Suprapubic skin (tissue), 4 donors: ENCODE measurements around the gene CALM1.

ENCODE experiments used
- EP300 ChIP-seq: sonication (generic); formaldehyde crosslinking; IDR thresholded peaks from one replicate; pipeline ENCODE4 v1.6.1; 2017; ENCODE audit warnings: antibody characterized with exemption
- POLR2AphosphoS5 ChIP-seq, 3 donors: sonication (generic); formaldehyde crosslinking; IDR thresholded peaks; one replicate each; pipeline ENCODE4 v1.6.1; 2017; ENCODE audit warnings: antibody characterized with exemption in 3 of 3
- TF ChIP-seq, protein P1 (sequence below), 2 donors: fragments of 200-600 bp in 1 of 2; fragments of 450-650 bp in 1 of 2; sonication (generic) in 1 of 2; IDR thresholded peaks; one replicate each; pipeline ENCODE4 v1.5.1; 2016 to 2019; ENCODE audit warnings: antibody characterized with exemption in 2 of 2, mild to moderate bottlenecking in 1 of 2, moderate library complexity in 1 of 2

DNA sequence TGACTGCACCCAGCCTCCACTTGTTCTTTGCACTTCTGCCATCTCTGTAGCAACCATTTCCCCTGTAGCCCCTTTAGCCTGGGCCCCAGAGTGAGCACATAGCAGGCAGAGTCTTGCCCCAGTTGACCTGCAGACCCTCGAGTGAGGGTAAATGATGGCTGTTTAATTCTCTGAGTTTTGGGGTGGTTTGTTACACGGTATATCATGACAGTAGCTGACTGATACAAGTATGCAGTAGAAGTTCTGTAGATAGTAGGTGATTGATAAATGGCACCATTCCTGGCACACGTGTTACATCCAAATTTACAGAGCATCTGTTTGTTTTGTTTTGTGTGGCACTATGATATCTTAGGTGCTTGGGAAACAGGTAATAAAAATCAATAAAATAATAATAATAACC lies 32.4 kb downstream of the CALM1 start:
- TF ChIP-seq POLR2AphosphoS5 (IDR thresholded peaks at IDR 0.05) (no peak), EP300 (no peak)
- TF ChIP-seq, protein P1, sequence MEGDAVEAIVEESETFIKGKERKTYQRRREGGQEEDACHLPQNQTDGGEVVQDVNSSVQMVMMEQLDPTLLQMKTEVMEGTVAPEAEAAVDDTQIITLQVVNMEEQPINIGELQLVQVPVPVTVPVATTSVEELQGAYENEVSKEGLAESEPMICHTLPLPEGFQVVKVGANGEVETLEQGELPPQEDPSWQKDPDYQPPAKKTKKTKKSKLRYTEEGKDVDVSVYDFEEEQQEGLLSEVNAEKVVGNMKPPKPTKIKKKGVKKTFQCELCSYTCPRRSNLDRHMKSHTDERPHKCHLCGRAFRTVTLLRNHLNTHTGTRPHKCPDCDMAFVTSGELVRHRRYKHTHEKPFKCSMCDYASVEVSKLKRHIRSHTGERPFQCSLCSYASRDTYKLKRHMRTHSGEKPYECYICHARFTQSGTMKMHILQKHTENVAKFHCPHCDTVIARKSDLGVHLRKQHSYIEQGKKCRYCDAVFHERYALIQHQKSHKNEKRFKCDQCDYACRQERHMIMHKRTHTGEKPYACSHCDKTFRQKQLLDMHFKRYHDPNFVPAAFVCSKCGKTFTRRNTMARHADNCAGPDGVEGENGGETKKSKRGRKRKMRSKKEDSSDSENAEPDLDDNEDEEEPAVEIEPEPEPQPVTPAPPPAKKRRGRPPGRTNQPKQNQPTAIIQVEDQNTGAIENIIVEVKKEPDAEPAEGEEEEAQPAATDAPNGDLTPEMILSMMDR (IDR thresholded peaks at IDR 0.05), result no peak
